BLaER1 treated with 17β-estradiol and CSF1 and Interleukin-3, amounts not matched to agents 10 nM and 100 nM (cell line): ENCODE data around the gene DNAH2.
A peak's percentile ranks its signal among the peaks of the same experiment; 100 is the strongest.

Source experiments
- H3K27ac ChIP-seq, 11 experiments: shearing (Covaris generic); formaldehyde crosslinking; 2 replicates each; pipeline ENCODE4 v1.8.1; 2022
- H3K27me3 ChIP-seq, 11 experiments: shearing (Covaris generic); formaldehyde crosslinking; 2 replicates each; pipeline ENCODE4 v1.8.1; 2022
- H3K36me3 ChIP-seq, 11 experiments: shearing (Covaris generic); formaldehyde crosslinking; 2 replicates each; pipeline ENCODE4 v1.8.1; 2022
- H3K4me1 ChIP-seq, 10 experiments: shearing (Covaris generic); formaldehyde crosslinking; 2 replicates each; pipeline ENCODE4 v1.8.1; 2022
- H3K4me2 ChIP-seq, 11 experiments: shearing (Covaris generic); formaldehyde crosslinking; 2 replicates each; pipeline ENCODE4 v1.8.1; 2022
- H3K4me3 ChIP-seq, 10 experiments: shearing (Covaris generic); formaldehyde crosslinking; 2 replicates each; pipeline ENCODE4 v1.8.1; 2022
- H3K9ac ChIP-seq, 11 experiments: shearing (Covaris generic); formaldehyde crosslinking; 2 replicates each; pipeline ENCODE4 v1.8.1; 2022
- H3K9me3 ChIP-seq, 11 experiments: shearing (Covaris generic); formaldehyde crosslinking; replicated peaks in 1 of 11; 2 replicates each; pipeline ENCODE4 v1.8.1; 2022
- H4K20me1 ChIP-seq, 11 experiments: shearing (Covaris generic); formaldehyde crosslinking; 2 replicates each; pipeline ENCODE4 v1.8.1; 2022
- Cebpa-rat ChIP-seq, 11 experiments: shearing (Covaris generic); IDR thresholded peaks; 2 replicates each; pipeline ENCODE4 v1.8.1; 2022

The DNAH2 gene

GRCh38 chr17:7834957-7835813 is 117.6 kb downstream of the DNAH2 start:
- Histone ChIP-seq H3K27me3 (peaks cover 0 to 4% (median 0%) of the 10 kb centered on the region in 11 experiments; a peak in 2 of 22 replicates), H3K4me2 (peak overlapping the region; percentile 92 to 100 (median 98)), H3K9me3 (no peaks in the 10 kb centered on the region), H3K9ac (peak overlapping the region; percentile 77 to 94 (median 87)), H4K20me1 (peaks cover 9 to 18% (median 16%) of the 10 kb centered on the region in 11 experiments; a peak in 12 of 22 replicates), H3K36me3 (peaks cover 0 to 10% (median 6%) of the 10 kb centered on the region in 11 experiments; a peak in 14 of 22 replicates), H3K27ac (peak overlapping the region; percentile 80 to 96 (median 91)), H3K4me3 (peak overlapping the region; percentile 66 to 80 (median 77)), H3K4me1 (peaks cover 38 to 49% (median 45%) of the 10 kb centered on the region in 10 experiments)
- no peak for TF ChIP-seq Cebpa-rat (IDR thresholded peaks at IDR 0.05)

- Histone ChIP-seq H3K4me3 (peak overlapping the region; percentile 66 to 80 (median 77)), H3K4me2 (peak overlapping the region; percentile 92 to 100 (median 98)), H3K36me3 (peaks cover 0 to 18% (median 14%) of the 10 kb centered on the region in 11 experiments; a peak in 14 of 22 replicates), H3K9ac (peak overlapping the region; percentile 77 to 94 (median 87)), H3K4me1 (peaks cover 46 to 57% (median 53%) of the 10 kb centered on the region in 10 experiments), H3K27ac (peak overlapping the region; percentile 80 to 96 (median 91)), H4K20me1 (peaks cover 9 to 26% (median 25%) of the 10 kb centered on the region in 11 experiments; a peak in 13 of 22 replicates), H3K9me3 (no peaks in the 10 kb centered on the region), H3K27me3 (peaks cover 0 to 4% (median 0%) of the 10 kb centered on the region in 11 experiments; a peak in 2 of 22 replicates)
- no peak for TF ChIP-seq Cebpa-rat (IDR thresholded peaks at IDR 0.05)
Observed at GRCh38 chr17:7835814-7836595, 118.5 kb downstream of the DNAH2 start.

- 0 out of 22 replicates have a peak, but pooled peaks of 1 of the 11 experiments have one; percentile 18 for TF ChIP-seq Cebpa-rat (IDR thresholded peaks at IDR 0.05)
- Histone ChIP-seq H4K20me1 (peaks cover 9 to 31% (median 29%) of the 10 kb centered on the region in 11 experiments; a peak in 14 of 22 replicates), H3K27me3 (peaks cover 0 to 4% (median 0%) of the 10 kb centered on the region in 11 experiments; a peak in 2 of 22 replicates), H3K9ac (peak overlapping the region; percentile 77 to 94 (median 87)), H3K4me2 (peak overlapping the region; percentile 92 to 100 (median 98)), H3K9me3 (no peaks in the 10 kb centered on the region), H3K36me3 (peaks cover 0 to 19% (median 14%) of the 10 kb centered on the region in 11 experiments; a peak in 14 of 22 replicates), H3K4me3 (peak overlapping the region; percentile 66 to 80 (median 77)), H3K27ac (peak overlapping the region; percentile 80 to 96 (median 91)), H3K4me1 (peaks cover 51 to 62% (median 58%) of the 10 kb centered on the region in 10 experiments)
Observed at GRCh38 chr17:7836596-7837407, 119.3 kb downstream of the DNAH2 start.

- TF ChIP-seq Cebpa-rat (IDR thresholded peaks at IDR 0.05), result no peak
- Histone ChIP-seq H3K27me3 (no peaks in the 10 kb centered on the region), H3K4me1 (peaks cover 51 to 62% (median 57%) of the 10 kb centered on the region in 10 experiments), H3K4me2 (peak overlapping the region; percentile 92 to 100 (median 98)), H3K36me3 (peaks cover 0 to 19% (median 14%) of the 10 kb centered on the region in 11 experiments; a peak in 14 of 22 replicates), H3K9ac (peak overlapping the region; percentile 77 to 94 (median 87)), H4K20me1 (peaks cover 9 to 31% (median 29%) of the 10 kb centered on the region in 11 experiments; a peak in 14 of 22 replicates), H3K27ac (peak overlapping the region; percentile 80 to 96 (median 91); a peak in 21 of 22 replicates), H3K4me3 (peak overlapping the region; percentile 66 to 80 (median 77)), H3K9me3 (no peaks in the 10 kb centered on the region)
Observed at GRCh38 chr17:7837408-7838088, 120.0 kb downstream of the DNAH2 start.

GRCh38 chr17:7838090-7839075 is 120.8 kb downstream of the DNAH2 start:
- Histone ChIP-seq H3K4me1 (peaks cover 44 to 58% (median 50%) of the 10 kb centered on the region in 10 experiments), H3K36me3 (peaks cover 0 to 19% (median 14%) of the 10 kb centered on the region in 11 experiments; a peak in 14 of 22 replicates), H3K9me3 (no peaks in the 10 kb centered on the region), H3K4me3 (peak overlapping the region; percentile 66 to 89 (median 78)), H3K9ac (peak overlapping the region; percentile 92 to 98 (median 96)), H3K4me2 (peak overlapping the region; percentile 96 to 100 (median 99)), H4K20me1 (peaks cover 9 to 33% (median 29%) of the 10 kb centered on the region in 11 experiments; a peak in 14 of 22 replicates), H3K27me3 (no peaks in the 10 kb centered on the region), H3K27ac (peak overlapping the region; percentile 92 to 99 (median 98))
- peak in 8 of 11 experiments; percentile 36 to 94 (median 80); a peak in 14 of 22 replicates for TF ChIP-seq Cebpa-rat (IDR thresholded peaks at IDR 0.05)

GRCh38 chr17:7839190-7839875 is 121.8 kb downstream of the DNAH2 start:
- Histone ChIP-seq H3K4me2 (peak overlapping the region; percentile 73 to 100 (median 98)), H3K9me3 (no peaks in the 10 kb centered on the region), H3K4me3 (peak overlapping the region; percentile 45 to 89 (median 61)), H3K4me1 (peaks cover 41 to 55% (median 47%) of the 10 kb centered on the region in 10 experiments), H3K9ac (peak overlapping the region; percentile 75 to 98 (median 96)), H3K36me3 (peaks cover 0 to 19% (median 14%) of the 10 kb centered on the region in 11 experiments; a peak in 14 of 22 replicates), H3K27me3 (no peaks in the 10 kb centered on the region), H4K20me1 (peaks cover 12 to 37% (median 31%) of the 10 kb centered on the region in 11 experiments; a peak in 16 of 22 replicates), H3K27ac (peak overlapping the region; percentile 62 to 99 (median 98))
- TF ChIP-seq Cebpa-rat (IDR thresholded peaks at IDR 0.05), result no peak
